ENCODE measurements around the gene GNGT2. TPM values are rescaled to one million over a fixed set of nuclear protein-coding genes. Genes with fewer than 3 reads are reported as not detected.
"Not testable (repeated sequence)": the region's sequence is repeated elsewhere in the genome, so short reads cannot be mapped to it uniquely, and the experiment has no call there.

Gene GNGT2
- total RNA-seq, 4 donors from 2014 or later: 0.68 to 4.0 TPM; not detected in 2

GRCh38 chr17:49183801-49184200 lies 26.6 kb downstream of the GNGT2 start:
- intact Hi-C loops (cut with DNase I; ENCODE audit: low total_unique reads): loop anchor here (5.0 kb wide), 1 partner anchor 38 kb away; no protein-coding TSS in a partner anchor
- in situ Hi-C loops (cut with MboI; ENCODE audit: low pct_ligation_motif_present in 1 of 4, low pct_unique_long_range_greater_than_20kb in 1 of 4, low sequenced_read_pairs in 3 of 4): loop anchor here in 1 of 4 donors (5.0 kb wide), 1 partner anchor 44 kb away; no protein-coding TSS in a partner anchor
- TF ChIP-seq POLR2AphosphoS5 (IDR thresholded peaks at IDR 0.05): no peak
- TF ChIP-seq POLR2A (IDR thresholded peaks at IDR 0.05): no peak
- TF ChIP-seq EP300 (IDR thresholded peaks at IDR 0.05; ENCODE audit: low read depth): no peak
- TF ChIP-seq CTCF (IDR thresholded peaks at IDR 0.05): no peak

GRCh38 chr17:49183341-49183740 lies 27.0 kb downstream of the GNGT2 start:
- 75% methylated on average over 5 of the region's 5 CpGs; no CpG with 5 or more reads in 1 of the 2 donors for WGBS, 2 donors (ENCODE audit: low coverage in 1 of 2)
- TF ChIP-seq POLR2AphosphoS5 (IDR thresholded peaks at IDR 0.05): no peak
- no peak for TF ChIP-seq EP300 (IDR thresholded peaks at IDR 0.05; ENCODE audit: low read depth)
- no peak for TF ChIP-seq CTCF (IDR thresholded peaks at IDR 0.05)
- TF ChIP-seq POLR2A (IDR thresholded peaks at IDR 0.05): no peak
- DNase-seq: no peak
- H3K27ac ChIP-seq: no peak overlapping the region
- H3K9me3 ChIP-seq: peaks cover 5 to 6% of the 10 kb centered on the region in 2 donors
- H3K4me3 ChIP-seq: no peak overlapping the region
- no peaks in the 10 kb centered on the region for H3K27me3 ChIP-seq
- intact Hi-C loops (cut with DNase I; ENCODE audit: low total_unique reads) (loop anchor here (5.0 kb wide), 1 partner anchor 39 kb away; no protein-coding TSS in a partner anchor), in situ Hi-C loops (cut with MboI; ENCODE audit: low pct_ligation_motif_present in 1 of 4, low pct_unique_long_range_greater_than_20kb in 1 of 4, low sequenced_read_pairs in 3 of 4) (loop anchor here in 1 of 4 donors (5.0 kb wide), 1 partner anchor 44 kb away; no protein-coding TSS in a partner anchor)
- no peaks in the 10 kb centered on the region for H3K4me1 ChIP-seq
- no peaks in the 10 kb centered on the region for H3K36me3 ChIP-seq

More at GRCh38 chr17:49183801-49184200, 26.6 kb downstream of the GNGT2 start:
- no peaks in the 10 kb centered on the region for H3K36me3 ChIP-seq
- no peak overlapping the region for H3K4me3 ChIP-seq
- DNase-seq: no peak
- H3K9me3 ChIP-seq: peaks cover 5 to 6% of the 10 kb centered on the region in 2 donors
- 86% methylated on average over 6 of the region's 7 CpGs; no CpG with 5 or more reads in 1 of the 2 donors for WGBS, 2 donors (ENCODE audit: low coverage in 1 of 2)
- no peak overlapping the region for H3K27ac ChIP-seq
- H3K27me3 ChIP-seq: no peaks in the 10 kb centered on the region
- no peaks in the 10 kb centered on the region for H3K4me1 ChIP-seq

GRCh38 chr17:49180998-49181635 lies 29.3 kb downstream of the GNGT2 start:
- no peaks in the 10 kb centered on the region for H3K4me1 ChIP-seq
- peaks cover 13 to 16% of the 10 kb centered on the region in 2 donors for H3K9me3 ChIP-seq
- no peak for DNase-seq
- intact Hi-C loops (cut with DNase I; ENCODE audit: low total_unique reads) (loop anchor here (5.0 kb wide), 1 partner anchor 41 kb away; no protein-coding TSS in a partner anchor), in situ Hi-C loops (cut with MboI; ENCODE audit: low pct_ligation_motif_present in 1 of 4, low pct_unique_long_range_greater_than_20kb in 1 of 4, low sequenced_read_pairs in 3 of 4) (loop anchor here in 1 of 4 donors (5.0 kb wide), 1 partner anchor 46 kb away; no protein-coding TSS in a partner anchor)
- no peak overlapping the region for H3K4me3 ChIP-seq
- no peaks in the 10 kb centered on the region for H3K27me3 ChIP-seq
- H3K36me3 ChIP-seq: no peaks in the 10 kb centered on the region
- WGBS, 2 donors (ENCODE audit: low coverage in 1 of 2): 74 to 79% methylated on average over 3 to 6 of the region's 6 CpGs
- TF ChIP-seq POLR2A (IDR thresholded peaks at IDR 0.05) (no peak), EP300 (IDR thresholded peaks at IDR 0.05; ENCODE audit: low read depth) (no peak), POLR2AphosphoS5 (IDR thresholded peaks at IDR 0.05) (no peak), CTCF (IDR thresholded peaks at IDR 0.05) (no peak)
- no peak overlapping the region for H3K27ac ChIP-seq

- TF ChIP-seq CTCF (IDR thresholded peaks at IDR 0.05) (peak; percentile 67 to 84 (median 73)), POLR2AphosphoS5 (IDR thresholded peaks at IDR 0.05) (no peak), POLR2A (IDR thresholded peaks at IDR 0.05) (no peak)
- peaks cover 19 to 21% of the 10 kb centered on the region in 2 donors for H3K9me3 ChIP-seq
- no peaks in the 10 kb centered on the region for H3K27me3 ChIP-seq
- H3K4me1 ChIP-seq: no peaks in the 10 kb centered on the region
- peak; percentile 74 for DNase-seq
- in situ Hi-C loops (cut with MboI; ENCODE audit: low pct_ligation_motif_present in 1 of 4, low pct_unique_long_range_greater_than_20kb in 1 of 4, low sequenced_read_pairs in 3 of 4) (loop anchor here in 1 of 4 donors (5.0 kb wide), 1 partner anchor 47 kb away; no protein-coding TSS in a partner anchor), intact Hi-C loops (cut with DNase I; ENCODE audit: low total_unique reads) (loop anchor here (5.0 kb wide), 1 partner anchor 42 kb away; no protein-coding TSS in a partner anchor)
- H3K36me3 ChIP-seq: no peaks in the 10 kb centered on the region
- no peak overlapping the region for H3K4me3 ChIP-seq
- no peak overlapping the region for H3K27ac ChIP-seq
- WGBS, 2 donors (ENCODE audit: low coverage in 1 of 2): 8% methylated on average over 5 of the region's 5 CpGs; no CpG with 5 or more reads in 1 of the 2 donors
These were observed 30.1 kb downstream of the GNGT2 start for GRCh38 chr17:49180303-49180702.

GRCh38 chr17:49175978-49176377 lies 34.4 kb downstream of the GNGT2 start:
- 86 to 94% methylated on average over 8 to 11 of the region's 11 CpGs for WGBS, 2 donors (ENCODE audit: low coverage in 1 of 2)
- intact Hi-C loops (cut with DNase I; ENCODE audit: low total_unique reads): not testable (repeated sequence)

GRCh38 chr17:49170711-49171110 lies 39.7 kb downstream of the GNGT2 start:
- H3K4me3 ChIP-seq; in situ Hi-C loops (cut with MboI; ENCODE audit: low pct_ligation_motif_present in 1 of 4, low pct_unique_long_range_greater_than_20kb in 1 of 4, low sequenced_read_pairs in 3 of 4); H3K27ac ChIP-seq; H3K4me1 ChIP-seq; intact Hi-C loops (cut with DNase I; ENCODE audit: low total_unique reads); DNase-seq; H3K36me3 ChIP-seq: not testable (repeated sequence)
- peaks cover 27% of the 10 kb centered on the region for H3K27me3 ChIP-seq
- peaks cover 11% of the 10 kb centered on the region in 2 donors for H3K9me3 ChIP-seq
- 82 to 88% methylated on average over 2 to 3 of the region's 3 CpGs for WGBS, 2 donors (ENCODE audit: low coverage in 1 of 2)

More at GRCh38 chr17:49175978-49176377, 34.4 kb downstream of the GNGT2 start:
- H3K36me3 ChIP-seq, H3K27ac ChIP-seq, DNase-seq, H3K27me3 ChIP-seq, H3K4me1 ChIP-seq, H3K4me3 ChIP-seq: not testable (repeated sequence)
- in situ Hi-C loops (cut with MboI; ENCODE audit: low pct_ligation_motif_present in 1 of 4, low pct_unique_long_range_greater_than_20kb in 1 of 4, low sequenced_read_pairs in 3 of 4): loop anchor here in 1 of 4 donors (5.0 kb wide), 1 partner anchor 51 kb away; no protein-coding TSS in a partner anchor
- peaks cover 22 to 26% of the 10 kb centered on the region in 2 donors for H3K9me3 ChIP-seq

Measured in transverse colon (tissue), 4 donors.